Naive B cell (primary cell): Measurements from ENCODE around the gene EIF5AL1. TPM values are rescaled to one million over a fixed set of nuclear protein-coding genes. Genes with fewer than 3 reads are reported as not detected.
A peak's percentile ranks its signal among the peaks of the same experiment; 100 is the strongest.
"Not testable (repeated sequence)": the region's sequence is repeated elsewhere in the genome, so short reads cannot be mapped to it uniquely, and the experiment has no call there.

Experiments
- ATAC-seq, 2 donors: fragments of 150-1000 bp; cut with Tn5 transposase; 2 replicates each; pipeline ENCODE4 v1.10.0; 2021; ENCODE audit warnings: low read depth in 2 of 2, mild to moderate bottlenecking in 2 of 2, moderate library complexity in 2 of 2
- DNase-seq: peaks from one replicate; pipeline ENCODE4 v3.0.0; 2022
- H3K27ac Mint-ChIP-seq, 6 donors: one replicate each; pipeline ENCODE4 v1.8.0; 2020 to 2022; ENCODE audit warnings: mild to moderate bottlenecking in 6 of 6, mixed read lengths in 6 of 6, moderate library complexity in 5 of 6, inconsistent platforms in 2 of 6
- H3K27me3 Mint-ChIP-seq, 3 donors: one replicate each; pipeline ENCODE4 v1.8.0; 2021 to 2022; ENCODE audit warnings: mixed read lengths in 3 of 3, mild to moderate bottlenecking in 1 of 3
- H3K36me3 Mint-ChIP-seq, 2 donors: one replicate each; pipeline ENCODE4 v1.8.0; 2020 to 2022; ENCODE audit warnings: mixed read lengths in 2 of 2, inconsistent platforms in 1 of 2, mild to moderate bottlenecking in 1 of 2
- H3K4me1 Mint-ChIP-seq, 3 donors: one replicate each; pipeline ENCODE4 v1.8.0; 2020 to 2022; ENCODE audit warnings: mixed read lengths in 3 of 3, inconsistent platforms in 1 of 3, mild to moderate bottlenecking in 1 of 3, moderate library complexity in 1 of 3
- H3K4me3 Mint-ChIP-seq, 8 donors: one replicate each; pipeline ENCODE4 v1.8.0; 2020 to 2022; ENCODE audit warnings: mild to moderate bottlenecking in 8 of 8, mixed read lengths in 8 of 8, moderate library complexity in 8 of 8, inconsistent platforms in 2 of 8
- H3K9me3 Mint-ChIP-seq, 7 donors: one replicate each; pipeline ENCODE4 v1.8.0; 2020 to 2022; ENCODE audit warnings: mixed read lengths in 7 of 7, mild to moderate bottlenecking in 5 of 7, inconsistent platforms in 2 of 7, moderate library complexity in 1 of 7
- polyA plus RNA-seq, 6 donors: library from polyadenylated mRNA; unstranded; fragments of 300-500 nt; fragmentation: Illumina TruSeq; gene quantifications; one replicate each; pipeline ENCODE4 v1.2.3, GENCODE V29; 2021; ENCODE audit warnings: low read depth in 6 of 6

EIF5AL1 gene
- polyA plus RNA-seq, 6 donors from 2014 or later = 0.12 to 0.52 (median 0.36) TPM

GRCh38 chr10:79492256-79492655 is 20.1 kb upstream of the EIF5AL1 start:
- H3K27ac Mint-ChIP-seq = no peak overlapping the region
- no peak for ATAC-seq
- no peak overlapping the region for H3K4me3 Mint-ChIP-seq
- DNase-seq = no peak
- no peaks in the 10 kb centered on the region for H3K36me3 Mint-ChIP-seq
- peaks cover 0 to 2% (median 0%) of the 10 kb centered on the region in 3 donors for H3K4me1 Mint-ChIP-seq
- H3K9me3 Mint-ChIP-seq = no peaks in the 10 kb centered on the region
- peaks cover 7 to 32% (median 14%) of the 10 kb centered on the region in 3 donors for H3K27me3 Mint-ChIP-seq

- Mint-ChIP-seq H3K9me3 (no peaks in the 10 kb centered on the region), H3K27ac (no peak overlapping the region), H3K4me1 (peaks cover 0 to 2% (median 0%) of the 10 kb centered on the region in 3 donors), H3K4me3 (no peak overlapping the region), H3K27me3 (peaks cover 5 to 36% (median 20%) of the 10 kb centered on the region in 3 donors), H3K36me3 (no peaks in the 10 kb centered on the region)
- ATAC-seq (no peak), DNase-seq (no peak)
Measured at GRCh38 chr10:79492839-79493238, 19.5 kb upstream of the EIF5AL1 start.

GRCh38 chr10:79493806-79494205 is 18.5 kb upstream of the EIF5AL1 start:
- Mint-ChIP-seq H3K36me3 (no peaks in the 10 kb centered on the region), H3K27ac (no peak overlapping the region), H3K4me3 (no peak overlapping the region), H3K9me3 (no peaks in the 10 kb centered on the region), H3K4me1 (peaks cover 0 to 2% (median 0%) of the 10 kb centered on the region in 3 donors), H3K27me3 (peaks cover 5 to 36% (median 26%) of the 10 kb centered on the region in 3 donors)
- DNase-seq = no peak
- ATAC-seq = no peak

- H3K36me3 Mint-ChIP-seq = no peaks in the 10 kb centered on the region
- peak overlapping the region in 1 of 6 donors; percentile 13 for H3K27ac Mint-ChIP-seq
- DNase-seq (no peak), ATAC-seq (no peak)
- H3K4me3 Mint-ChIP-seq = peak overlapping the region in 1 of 8 donors; percentile 12
- peaks cover 8 to 36% (median 32%) of the 10 kb centered on the region in 3 donors for H3K27me3 Mint-ChIP-seq
- H3K4me1 Mint-ChIP-seq = peaks cover 0 to 2% (median 0%) of the 10 kb centered on the region in 3 donors
- H3K9me3 Mint-ChIP-seq = no peaks in the 10 kb centered on the region
Measured at GRCh38 chr10:79494871-79495705, 17.2 kb upstream of the EIF5AL1 start.

- Mint-ChIP-seq H3K9me3 (no peaks in the 10 kb centered on the region), H3K4me3 (no peak overlapping the region), H3K27me3 (peaks cover 8 to 36% (median 32%) of the 10 kb centered on the region in 3 donors), H3K27ac (no peak overlapping the region), H3K36me3 (no peaks in the 10 kb centered on the region), H3K4me1 (peaks cover 0 to 2% (median 0%) of the 10 kb centered on the region in 3 donors)
- ATAC-seq (no peak), DNase-seq (no peak)
Measured at GRCh38 chr10:79495791-79496190, 16.5 kb upstream of the EIF5AL1 start.

- no peaks in the 10 kb centered on the region for H3K9me3 Mint-ChIP-seq
- DNase-seq (no peak), ATAC-seq (no peak)
- no peak overlapping the region for H3K4me3 Mint-ChIP-seq
- no peaks in the 10 kb centered on the region for H3K36me3 Mint-ChIP-seq
- peak overlapping the region in 1 of 6 donors; percentile 61 for H3K27ac Mint-ChIP-seq
- peaks cover 0 to 2% (median 0%) of the 10 kb centered on the region in 3 donors for H3K4me1 Mint-ChIP-seq
- peaks cover 12 to 45% (median 42%) of the 10 kb centered on the region in 3 donors for H3K27me3 Mint-ChIP-seq
Measured at GRCh38 chr10:79496896-79497295, 15.4 kb upstream of the EIF5AL1 start.

GRCh38 chr10:79498291-79498829 is 14.0 kb upstream of the EIF5AL1 start:
- ATAC-seq = no peak
- Mint-ChIP-seq H3K27me3 (peaks cover 12 to 55% (median 55%) of the 10 kb centered on the region in 3 donors), H3K4me1 (peaks cover 0 to 2% (median 0%) of the 10 kb centered on the region in 3 donors), H3K36me3 (no peaks in the 10 kb centered on the region), H3K9me3 (no peaks in the 10 kb centered on the region), H3K27ac (no peak overlapping the region), H3K4me3 (no peak overlapping the region)
- DNase-seq = no peak

GRCh38 chr10:79502561-79503309 is 9.6 kb upstream of the EIF5AL1 start:
- H3K27me3 Mint-ChIP-seq = peaks cover 23 to 60% (median 54%) of the 10 kb centered on the region in 3 donors
- no peak overlapping the region for H3K4me3 Mint-ChIP-seq
- no peak overlapping the region for H3K27ac Mint-ChIP-seq

GRCh38 chr10:79503787-79504186 is 8.5 kb upstream of the EIF5AL1 start:
- H3K4me3 Mint-ChIP-seq = peak overlapping the region in 1 of 8 donors; percentile 6
- DNase-seq, H3K9me3 Mint-ChIP-seq, ATAC-seq, H3K4me1 Mint-ChIP-seq: not testable (repeated sequence)
- peaks cover 19 to 53% (median 47%) of the 10 kb centered on the region in 3 donors for H3K27me3 Mint-ChIP-seq
- H3K36me3 Mint-ChIP-seq = peaks cover 0 to 11% of the 10 kb centered on the region in 2 donors
- H3K27ac Mint-ChIP-seq = peak overlapping the region in 1 of 6 donors; percentile 55

More at GRCh38 chr10:79502561-79503309, 9.6 kb upstream of the EIF5AL1 start:
- Mint-ChIP-seq H3K9me3 (no peaks in the 10 kb centered on the region), H3K36me3 (peaks cover 0 to 11% of the 10 kb centered on the region in 2 donors), H3K4me1 (no peaks in the 10 kb centered on the region)
- ATAC-seq = no peak
- no peak for DNase-seq

GRCh38 chr10:79504483-79504882 is 7.8 kb upstream of the EIF5AL1 start:
- not testable (repeated sequence) for H3K27ac Mint-ChIP-seq, ATAC-seq, H3K4me3 Mint-ChIP-seq, H3K9me3 Mint-ChIP-seq, H3K4me1 Mint-ChIP-seq, DNase-seq
- H3K36me3 Mint-ChIP-seq = peaks cover 0 to 11% of the 10 kb centered on the region in 2 donors
- peaks cover 15 to 47% (median 47%) of the 10 kb centered on the region in 3 donors for H3K27me3 Mint-ChIP-seq

- not testable (repeated sequence) for H3K4me1 Mint-ChIP-seq, ATAC-seq, H3K9me3 Mint-ChIP-seq, DNase-seq
- H3K27me3 Mint-ChIP-seq = peaks cover 15 to 47% (median 47%) of the 10 kb centered on the region in 3 donors
- H3K36me3 Mint-ChIP-seq = peaks cover 0 to 11% of the 10 kb centered on the region in 2 donors
- peak overlapping the region in 1 of 6 donors; percentile 21 for H3K27ac Mint-ChIP-seq
- peak overlapping the region in 1 of 8 donors; percentile 60 for H3K4me3 Mint-ChIP-seq
Measured at GRCh38 chr10:79505328-79505727, 7.0 kb upstream of the EIF5AL1 start.

- Mint-ChIP-seq H3K4me3 (no peak overlapping the region), H3K27ac (peak overlapping the region in 1 of 6 donors; percentile 21), H3K4me1 (no peaks in the 10 kb centered on the region), H3K27me3 (peaks cover 15 to 47% (median 47%) of the 10 kb centered on the region in 3 donors), H3K36me3 (peaks cover 0 to 11% of the 10 kb centered on the region in 2 donors), H3K9me3 (no peaks in the 10 kb centered on the region)
- ATAC-seq = no peak
- no peak for DNase-seq
Measured at GRCh38 chr10:79505829-79506228, 6.5 kb upstream of the EIF5AL1 start.
